K562 (cell line): ENCODE results near the gene GAB1. TPM values are rescaled to one million over a fixed set of nuclear protein-coding genes. Genes with fewer than 3 reads are reported as not detected.

Experiments
- E2F1 ChIP-seq: sonication (generic); formaldehyde crosslinking; IDR thresholded peaks from 2 replicates; pipeline ENCODE4 v1.8.1; 2023; ENCODE audit warnings: mild to moderate bottlenecking, missing genetic modification reagents, moderate library complexity
- E2F8 ChIP-seq: fragments of 450-650 bp; IDR thresholded peaks from 2 replicates; pipeline ENCODE4 v1.7.1; 2018; ENCODE audit warnings: mild to moderate bottlenecking, low read depth; ENCODE audit not compliant: partially characterized antibody
- FOXK1 ChIP-seq: sonication (generic); formaldehyde crosslinking; IDR thresholded peaks from 2 replicates; pipeline ENCODE4 v1.8.0; 2022; ENCODE audit warnings: missing genetic modification reagents, mild to moderate bottlenecking, borderline replicate concordance
- KLF6 ChIP-seq: fragments of 250-450 bp; sonication (Bioruptor Pico); IDR thresholded peaks from 2 replicates; pipeline ENCODE4 v1.4.0; 2020; ENCODE audit warnings: mild to moderate bottlenecking, moderate library complexity, borderline replicate concordance
- MEF2D ChIP-seq: conservative IDR thresholded peaks from 2 replicates; pipeline ENCODE4 v1.6.1; 2016; ENCODE audit warnings: low read depth, missing genetic modification characterization, missing compliant biosample characterization
- MIER1 ChIP-seq: fragments of 450-650 bp; IDR thresholded peaks from 2 replicates; pipeline ENCODE4 v1.6.1; 2016; ENCODE audit warnings: antibody characterized with exemption, mild to moderate bottlenecking, low read depth
- NR2F6 ChIP-seq: fragments of 450-650 bp; formaldehyde crosslinking; IDR thresholded peaks from 2 replicates; pipeline ENCODE4 v1.4.0; 2020; ENCODE audit warnings: mild to moderate bottlenecking
- PPARD ChIP-seq: fragments of 250-450 bp; sonication (Bioruptor Pico); IDR thresholded peaks from 2 replicates; pipeline ENCODE4 v1.8.0; 2022; ENCODE audit warnings: inconsistent platforms, mild to moderate bottlenecking, moderate library complexity
- RB1 ChIP-seq: fragments of 450-650 bp; IDR thresholded peaks from 2 replicates; pipeline ENCODE4 v1.6.1; 2017; ENCODE audit warnings: low read depth, mild to moderate bottlenecking
- RUNX1 ChIP-seq: sonication (generic); IDR thresholded peaks from 2 replicates; pipeline ENCODE4 v1.6.1; 2016; ENCODE audit warnings: antibody characterized with exemption, low read depth
- SMARCE1 ChIP-seq: fragments of 450-650 bp; IDR thresholded peaks from 2 replicates; pipeline ENCODE4 v1.7.1; 2016; ENCODE audit warnings: mild to moderate bottlenecking
- ZBTB11 ChIP-seq, 3 experiments: fragments of 200-800 bp in 1 of 3; fragments of 250-450 bp in 1 of 3; fragments of 450-650 bp in 1 of 3; sonication (Bioruptor Pico) in 1 of 3; sonication (Bioruptor generic) in 1 of 3; formaldehyde crosslinking in 1 of 3; IDR thresholded peaks; 2 replicates each; pipeline versions ENCODE4 v1.6.1 to v1.8.0; 2016 to 2022; ENCODE audit warnings: mild to moderate bottlenecking in 2 of 3, missing genetic modification characterization in 2 of 3, missing compliant biosample characterization in 1 of 3, moderate library complexity in 1 of 3
- ZKSCAN3 ChIP-seq: fragments of 250-450 bp; sonication (Bioruptor Pico); IDR thresholded peaks from 2 replicates; pipeline ENCODE4 v1.4.0; 2020
- ZNF143 ChIP-seq: sonication (generic); formaldehyde crosslinking; IDR thresholded peaks from 2 replicates; pipeline ENCODE4 v1.9.0; 2022; ENCODE audit warnings: mild to moderate bottlenecking, missing genetic modification reagents
- polyA plus RNA-seq, 8 experiments: library from polyadenylated mRNA; depleted of rRNA in 4 of 8; stranded (reverse) in 5 of 8; unstranded in 3 of 8; fragments of >200 nt; fragmentation: Nextera tagmentation in 2 of 8; fragmentation: Illumina TruSeq in 1 of 8; extraction: Ambion mirVana in 2 of 8; extraction: Trizol in 1 of 8; gene quantifications; 2 replicates each; pipeline versions ENCODE4 v1.2.1 to v1.2.3, GENCODE V29; 2011 to 2014; ENCODE audit warnings: inconsistent platforms in 1 of 8, missing spikeins in 1 of 8
- total RNA-seq, 7 experiments: library from RNA; depleted of rRNA in 6 of 7; stranded (reverse); fragments of >200 nt in 6 of 7; fragmentation: Illumina TruSeq in 2 of 7; extraction: Trizol in 2 of 7; gene quantifications; 2 replicates each; pipeline versions ENCODE4 v1.2.1 to v1.2.3, GENCODE V29; 2011 to 2021; ENCODE audit warnings: low replicate concordance in 1 of 7

Gene GAB1
- total and polyA plus RNA-seq, 9 of the 15 experiments (the other 6 are each of a cell fraction or from before 2014, with no cell fraction given): 1.3 to 14.6 (median 7.5) TPM

- TF ChIP-seq ZBTB11 (CRISPR knock-in tag; IDR thresholded peaks at IDR 0.05) (0 out of 6 replicates have a peak, but pooled peaks of 1 of the 3 experiments have one; percentile 13), MIER1 (no peak), MEF2D (tag) (no peak), RB1 (peak; percentile 83), PPARD (CRISPR knock-in tag) (no peak), E2F1 (CRISPR knock-in tag) (peak; percentile 40; the same call in 1 of the 2 replicates), NR2F6 (CRISPR knock-in tag) (no peak), ZNF143 (CRISPR knock-in tag) (no peak), SMARCE1 (no peak), KLF6 (CRISPR knock-in tag) (no peak), E2F8 (peak; percentile 53), FOXK1 (CRISPR knock-in tag) (no peak), ZKSCAN3 (CRISPR knock-in tag) (no peak), RUNX1 (0 out of 2 replicates have a peak, but pooled peaks have one; percentile 56)
Measured at GRCh38 chr4:143513314-143514168, 176.9 kb downstream of the GAB1 start, which contains the start of gene SMARCA5 (continued).
